Activated CD4-positive, alpha-beta T cell treated with anti-CD3 and anti-CD28 coated beads, Interleukin-10, Interleukin-2, amounts not matched to agents 100 ng/mL and 50 ng/mL, durations not matched to agents 16 hours and 8 hours (primary cell): ENCODE data around the gene RAB1A.

Experiments used
- DNase-seq: peaks from one replicate; pipeline ENCODE4 v3.0.0-alpha.2; 2020

RAB1A gene

GRCh38 chr2:65085148-65085547 is 44.8 kb downstream of the RAB1A start:
- DNase-seq, result no peak

- DNase-seq, result no peak
These were observed 48.6 kb downstream of the RAB1A start for GRCh38 chr2:65081232-65081685.

GRCh38 chr2:65079017-65079416 is 50.9 kb downstream of the RAB1A start:
- no peak for DNase-seq

DNA sequence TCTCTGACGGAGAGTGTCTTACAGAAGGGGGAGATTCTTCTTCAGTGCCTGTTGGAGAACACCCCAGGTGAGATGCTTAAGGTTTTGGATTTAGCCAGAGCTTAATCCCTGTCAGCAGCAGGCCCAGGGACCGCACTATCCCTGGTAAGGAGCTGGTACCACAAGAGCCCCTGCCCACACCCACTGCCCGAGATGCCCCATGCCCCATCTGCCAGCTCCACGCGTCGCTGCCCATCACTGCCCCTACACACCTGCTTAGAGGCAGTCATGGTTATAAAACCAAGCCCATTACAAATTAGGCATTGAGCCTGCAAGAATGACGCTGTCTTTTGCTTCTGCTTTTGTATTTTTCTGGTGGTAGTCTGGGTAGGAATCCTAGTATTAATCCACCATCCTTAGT is 52.0 kb downstream of the RAB1A start:
- DNase-seq, result no peak

- DNase-seq, result no peak
These were observed 53.6 kb downstream of the RAB1A start for GRCh38 chr2:65076345-65076710.

GRCh38 chr2:65075605-65076344 is 54.1 kb downstream of the RAB1A start:
- no peak for DNase-seq

GRCh38 chr2:65075176-65075575 is 54.7 kb downstream of the RAB1A start:
- DNase-seq, result no peak

- no peak for DNase-seq
These were observed 55.9 kb downstream of the RAB1A start for GRCh38 chr2:65073879-65074565.

DNA sequence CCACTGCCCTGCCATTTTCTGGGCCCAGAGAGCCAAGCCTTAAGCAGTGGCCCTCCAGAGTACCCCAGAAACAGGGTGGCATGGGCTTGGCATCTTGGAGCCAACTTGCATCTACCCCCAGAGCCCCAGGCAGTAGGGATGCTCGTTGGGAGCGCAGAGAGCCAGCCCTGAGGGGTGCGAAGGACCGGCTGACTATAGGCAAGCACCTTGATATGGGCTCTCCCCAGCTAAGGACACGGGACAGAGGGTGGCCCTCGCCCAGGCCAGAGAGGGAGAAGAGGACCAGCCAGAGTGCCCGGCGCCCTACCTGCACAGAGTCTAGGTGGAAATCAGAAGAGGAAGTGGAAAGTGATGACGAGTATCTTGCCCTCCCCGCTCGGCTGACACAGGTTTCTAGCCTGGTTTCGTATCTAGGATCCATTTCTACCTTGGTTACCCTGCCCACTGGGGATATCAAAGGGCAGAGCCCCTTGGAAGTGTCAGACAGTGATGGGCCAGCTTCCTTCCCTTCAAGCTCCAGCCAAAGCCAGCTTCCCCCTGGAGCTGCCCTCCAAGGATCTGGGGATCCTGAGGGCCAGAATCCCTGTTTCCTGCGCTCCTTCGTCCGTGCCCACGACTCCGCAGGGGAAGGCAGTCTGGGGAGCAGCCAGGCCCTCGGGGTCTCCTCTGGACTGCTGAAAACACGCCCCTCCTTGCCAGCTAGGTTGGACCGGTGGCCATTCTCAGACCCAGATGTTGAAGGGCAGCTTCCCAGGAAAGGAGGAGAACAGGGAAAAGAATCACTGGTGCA is 57.5 kb downstream of the RAB1A start:
- DNase-seq, result no peak

DNA sequence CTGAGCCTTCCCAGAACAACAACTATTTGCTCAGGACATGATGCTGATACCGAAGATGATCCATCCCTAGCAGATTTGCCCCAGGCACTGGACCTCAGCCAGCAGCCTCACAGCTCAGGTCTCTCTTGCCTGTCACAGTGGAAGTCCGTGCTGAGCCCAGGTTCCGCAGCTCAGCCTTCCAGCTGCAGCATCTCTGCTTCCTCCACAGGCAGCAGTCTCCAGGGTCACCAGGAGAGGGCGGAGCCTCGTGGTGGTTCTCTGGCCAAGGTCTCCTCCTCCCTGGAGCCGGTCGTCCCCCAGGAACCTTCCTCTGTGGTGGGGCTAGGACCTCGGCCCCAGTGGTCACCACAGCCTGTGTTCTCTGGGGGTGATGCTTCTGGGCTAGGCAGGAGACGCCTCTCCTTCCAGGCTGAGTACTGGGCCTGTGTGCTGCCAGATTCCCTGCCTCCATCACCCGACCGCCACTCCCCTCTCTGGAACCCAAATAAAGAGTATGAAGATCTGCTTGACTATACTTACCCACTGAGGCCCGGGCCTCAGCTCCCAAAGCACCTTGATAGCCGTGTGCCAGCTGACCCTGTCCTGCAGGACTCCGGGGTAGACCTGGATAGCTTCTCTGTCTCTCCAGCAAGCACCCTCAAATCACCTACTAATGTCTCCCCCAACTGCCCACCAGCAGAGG is 58.3 kb downstream of the RAB1A start:
- no peak for DNase-seq

GRCh38 chr2:65070856-65071255 is 59.0 kb downstream of the RAB1A start:
- no peak for DNase-seq

DNA sequence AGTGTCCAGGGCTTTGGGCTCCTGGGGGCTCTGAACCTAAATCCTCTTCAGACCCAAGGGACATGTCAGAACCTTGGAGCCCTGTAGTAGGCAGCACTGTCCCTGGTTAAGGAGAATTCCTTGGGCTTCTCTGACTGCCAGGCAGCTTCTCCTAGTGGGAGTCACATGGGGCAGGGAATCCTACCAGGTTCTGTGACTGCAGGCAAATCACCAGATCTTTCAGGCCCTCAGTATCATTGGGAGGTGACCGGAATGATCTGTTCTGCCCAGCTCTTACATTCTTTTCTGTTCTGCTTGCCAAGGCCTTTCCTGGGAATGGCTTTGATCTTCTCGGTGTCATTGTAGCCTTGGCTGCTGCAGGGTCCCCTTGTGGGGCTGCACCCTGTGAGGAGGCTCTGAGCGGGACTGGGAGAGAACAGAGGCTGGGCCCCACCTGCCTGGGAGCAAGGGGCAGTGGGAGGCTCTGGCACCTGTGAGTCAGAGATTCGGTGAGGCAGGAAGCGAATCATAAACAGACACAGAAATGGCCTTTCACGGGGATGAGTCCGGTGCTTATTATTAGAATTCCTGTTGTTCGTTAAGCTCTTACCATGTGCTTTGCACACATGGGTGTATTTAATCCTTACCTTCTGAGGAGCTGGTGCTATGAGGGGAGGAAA is 59.6 kb downstream of the RAB1A start:
- DNase-seq, result no peak

- DNase-seq, result no peak
These were observed 60.5 kb downstream of the RAB1A start for GRCh38 chr2:65069439-65069824.

GRCh38 chr2:65067806-65068553 is 61.9 kb downstream of the RAB1A start:
- no peak for DNase-seq

GRCh38 chr2:65064728-65065552 is 65.0 kb downstream of the RAB1A start:
- DNase-seq, result peak; percentile 73

- no peak for DNase-seq
These were observed 66.8 kb downstream of the RAB1A start for GRCh38 chr2:65062843-65063825.

- DNase-seq, result no peak
These were observed 68.0 kb downstream of the RAB1A start for GRCh38 chr2:65061910-65062339.

- no peak for DNase-seq
These were observed 68.6 kb downstream of the RAB1A start for GRCh38 chr2:65061146-65061909.

DNA sequence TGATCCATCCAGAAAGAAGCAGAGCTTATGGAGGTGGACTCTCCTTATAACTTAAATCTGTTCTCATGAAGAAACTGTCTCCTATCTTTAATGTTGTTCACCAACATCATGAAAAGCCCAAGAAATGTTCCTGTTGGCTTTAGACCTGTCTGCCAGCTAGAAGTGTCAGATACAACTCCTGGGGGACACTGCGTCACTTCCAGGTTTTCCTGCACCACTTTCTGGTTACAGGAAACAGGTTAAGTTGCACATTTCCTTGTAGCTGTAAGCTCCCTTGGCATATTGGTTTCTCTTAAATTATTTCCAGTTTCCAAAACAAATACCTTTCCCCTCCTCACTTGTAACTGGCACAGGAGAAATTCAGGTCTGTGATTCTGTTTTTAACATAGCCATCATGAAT is 70.8 kb downstream of the RAB1A start:
- DNase-seq, result no peak
